CD4-positive, alpha-beta T cell treated with Interleukin-17A for 1 hour (primary cell): ENCODE results near the gene CDH11.

Source experiments
- DNase-seq: peaks from one replicate; pipeline ENCODE4 v3.0.0-alpha.2; 2020

The CDH11 gene, protein sequence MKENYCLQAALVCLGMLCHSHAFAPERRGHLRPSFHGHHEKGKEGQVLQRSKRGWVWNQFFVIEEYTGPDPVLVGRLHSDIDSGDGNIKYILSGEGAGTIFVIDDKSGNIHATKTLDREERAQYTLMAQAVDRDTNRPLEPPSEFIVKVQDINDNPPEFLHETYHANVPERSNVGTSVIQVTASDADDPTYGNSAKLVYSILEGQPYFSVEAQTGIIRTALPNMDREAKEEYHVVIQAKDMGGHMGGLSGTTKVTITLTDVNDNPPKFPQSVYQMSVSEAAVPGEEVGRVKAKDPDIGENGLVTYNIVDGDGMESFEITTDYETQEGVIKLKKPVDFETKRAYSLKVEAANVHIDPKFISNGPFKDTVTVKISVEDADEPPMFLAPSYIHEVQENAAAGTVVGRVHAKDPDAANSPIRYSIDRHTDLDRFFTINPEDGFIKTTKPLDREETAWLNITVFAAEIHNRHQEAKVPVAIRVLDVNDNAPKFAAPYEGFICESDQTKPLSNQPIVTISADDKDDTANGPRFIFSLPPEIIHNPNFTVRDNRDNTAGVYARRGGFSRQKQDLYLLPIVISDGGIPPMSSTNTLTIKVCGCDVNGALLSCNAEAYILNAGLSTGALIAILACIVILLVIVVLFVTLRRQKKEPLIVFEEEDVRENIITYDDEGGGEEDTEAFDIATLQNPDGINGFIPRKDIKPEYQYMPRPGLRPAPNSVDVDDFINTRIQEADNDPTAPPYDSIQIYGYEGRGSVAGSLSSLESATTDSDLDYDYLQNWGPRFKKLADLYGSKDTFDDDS

DNA sequence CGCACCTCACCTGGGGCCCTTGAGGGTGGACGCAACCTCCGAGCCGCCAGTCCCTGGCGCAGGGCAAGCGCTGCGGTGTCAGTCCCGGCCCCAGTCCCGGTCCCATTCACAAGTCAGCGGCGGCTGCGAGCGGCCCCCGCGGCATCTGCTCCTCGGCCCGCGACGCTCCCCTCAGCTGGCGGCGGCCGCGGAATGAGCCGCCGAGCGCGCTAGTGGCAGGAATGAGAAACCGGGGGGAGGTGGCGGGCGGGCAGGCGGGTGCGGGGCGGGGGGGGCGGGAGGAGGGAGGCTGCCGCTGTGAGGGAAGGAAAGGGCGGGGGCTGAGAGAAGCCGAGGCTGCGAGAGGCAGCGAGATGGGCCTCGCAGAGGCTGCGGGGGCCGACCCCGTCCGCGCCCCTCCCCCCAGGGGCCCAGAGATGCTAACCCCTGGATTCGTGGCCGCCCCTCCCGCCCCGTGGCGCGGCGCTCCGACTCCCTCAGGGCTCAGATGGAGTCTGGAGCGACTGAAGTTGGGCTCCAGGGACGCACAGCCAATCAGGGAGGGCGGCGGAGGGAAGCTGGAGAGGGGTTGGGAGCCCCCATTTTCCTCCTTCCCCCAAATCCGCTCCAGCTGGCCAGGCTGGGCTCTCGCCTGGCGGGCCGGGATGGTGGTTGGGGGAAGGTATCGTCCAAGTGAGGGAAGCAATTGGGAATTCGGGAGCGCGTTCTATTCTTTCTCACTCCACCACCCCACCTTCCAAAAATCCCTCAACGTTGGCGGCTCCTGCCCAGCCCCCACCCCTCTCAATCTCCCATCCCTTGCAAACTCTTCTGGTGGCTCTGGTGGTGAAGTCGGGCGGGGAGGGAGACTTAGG is at the start of gene CDH11:
CDH11 (minus strand) TSS at position 194 of the 854 bp plus-strand sequence. CDS start 117,194 bp downstream, outside the sequence.
- DNase-seq, result no peak

DNA sequence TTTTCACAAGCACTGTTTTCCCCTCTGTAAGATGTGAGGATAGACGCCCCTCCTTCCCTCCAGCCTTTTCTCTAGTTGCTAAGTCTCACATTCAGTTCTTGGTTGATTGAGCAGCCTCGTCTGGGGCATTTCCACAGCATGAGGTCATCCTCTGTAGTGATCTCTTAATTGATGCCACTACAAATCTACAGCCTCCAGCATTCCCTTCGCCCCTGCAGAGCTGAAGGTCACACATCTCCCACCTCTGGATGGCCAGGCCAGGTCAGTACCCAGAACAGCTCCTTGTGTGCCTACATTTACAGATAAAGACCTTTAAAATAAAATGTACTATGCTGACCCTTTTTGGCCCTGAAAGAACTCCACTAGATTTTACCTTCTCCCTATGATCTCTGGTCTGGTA is 32.5 kb upstream of the CDH11 start:
- no peak for DNase-seq

DNA sequence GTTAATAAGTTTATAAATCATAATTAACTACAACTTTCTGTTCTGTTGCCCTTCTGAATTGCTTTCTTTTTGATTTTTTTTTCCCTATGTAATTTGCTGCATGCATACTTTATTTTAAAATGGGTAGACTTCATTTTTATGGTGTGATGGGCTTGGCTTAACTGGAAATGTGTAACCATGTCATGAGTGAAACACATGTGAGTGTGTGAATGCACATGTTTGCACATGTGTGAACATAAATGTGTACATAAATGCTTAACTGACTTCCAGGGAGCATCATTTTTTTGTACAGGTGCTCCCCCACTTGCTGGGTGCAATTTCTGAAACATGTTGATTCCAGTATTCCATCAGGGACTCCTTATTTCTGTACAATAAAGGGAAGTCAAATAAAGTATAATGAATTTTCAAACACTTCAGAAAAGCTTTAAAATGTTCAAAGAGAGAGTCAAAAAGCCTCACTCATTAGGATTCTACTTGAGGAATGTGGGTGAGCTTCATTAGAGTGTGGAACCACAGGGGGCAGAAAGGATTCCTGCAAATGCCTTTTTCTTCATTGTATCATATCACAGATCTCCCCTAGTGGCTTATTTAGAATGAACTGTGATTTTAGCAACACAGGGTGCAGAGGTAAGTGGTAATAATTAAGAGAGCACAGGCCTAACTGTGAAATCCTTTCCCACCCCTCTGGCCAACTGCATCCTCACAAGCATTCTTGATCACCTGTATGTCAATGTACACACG is 31.7 kb upstream of the CDH11 start:
- no peak for DNase-seq

DNA sequence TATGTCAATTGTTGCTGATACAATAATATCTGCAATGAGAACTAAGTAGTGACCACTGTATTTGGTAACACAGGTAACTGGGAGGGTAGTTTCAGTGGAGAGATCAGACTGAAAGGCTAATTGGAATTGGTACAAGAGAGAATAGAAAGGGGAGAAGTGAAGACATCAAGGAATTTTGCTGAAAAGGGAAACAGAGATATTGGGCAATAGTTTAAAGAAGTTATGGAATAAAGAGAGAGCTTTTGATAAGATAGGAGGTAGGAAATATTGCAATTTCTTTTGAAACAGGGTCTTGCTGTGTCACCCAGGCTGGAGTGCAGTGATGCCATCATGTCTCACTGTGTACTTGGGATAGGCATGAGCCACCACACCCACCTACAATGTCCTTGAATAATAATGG is 26.9 kb upstream of the CDH11 start:
- DNase-seq, result no peak

DNA sequence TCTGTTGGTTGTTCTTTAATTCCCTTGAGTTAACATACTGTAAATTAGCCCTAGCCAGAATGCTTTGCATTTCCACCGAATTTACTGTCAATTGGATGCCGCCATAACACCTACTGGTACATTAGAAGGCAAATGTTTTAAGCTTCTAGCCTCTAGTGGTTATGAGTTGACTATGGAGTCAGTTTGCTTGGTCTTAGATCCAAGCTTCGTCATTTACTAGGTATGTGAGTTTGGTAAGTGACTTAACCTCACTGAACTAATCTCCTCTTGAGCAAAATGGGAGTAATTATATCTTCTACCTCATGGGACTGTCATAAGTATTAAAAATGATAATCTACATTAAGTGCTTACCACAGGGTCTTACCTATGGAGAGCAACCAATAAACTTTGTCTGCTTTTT is 20.4 kb upstream of the CDH11 start:
- no peak for DNase-seq

DNA sequence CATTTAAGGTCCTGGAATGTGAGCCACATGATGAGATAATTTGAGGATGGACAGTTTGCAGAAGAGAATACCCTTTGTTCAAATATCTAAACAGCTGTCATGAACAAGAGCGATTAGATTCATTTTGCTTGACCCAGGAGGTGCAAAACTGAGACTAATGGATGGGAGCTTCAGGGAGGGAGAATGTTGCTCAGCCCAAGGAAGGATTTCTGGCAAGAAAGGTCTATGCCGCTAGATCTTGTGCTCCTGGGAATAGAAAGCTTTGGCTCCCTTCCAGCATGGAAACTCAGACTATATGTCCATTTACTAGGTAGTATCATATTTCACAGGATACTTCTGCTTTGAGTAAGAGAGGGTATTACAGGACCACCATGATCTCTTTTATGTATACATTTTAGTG is 14.8 kb upstream of the CDH11 start:
- DNase-seq, result no peak

DNA sequence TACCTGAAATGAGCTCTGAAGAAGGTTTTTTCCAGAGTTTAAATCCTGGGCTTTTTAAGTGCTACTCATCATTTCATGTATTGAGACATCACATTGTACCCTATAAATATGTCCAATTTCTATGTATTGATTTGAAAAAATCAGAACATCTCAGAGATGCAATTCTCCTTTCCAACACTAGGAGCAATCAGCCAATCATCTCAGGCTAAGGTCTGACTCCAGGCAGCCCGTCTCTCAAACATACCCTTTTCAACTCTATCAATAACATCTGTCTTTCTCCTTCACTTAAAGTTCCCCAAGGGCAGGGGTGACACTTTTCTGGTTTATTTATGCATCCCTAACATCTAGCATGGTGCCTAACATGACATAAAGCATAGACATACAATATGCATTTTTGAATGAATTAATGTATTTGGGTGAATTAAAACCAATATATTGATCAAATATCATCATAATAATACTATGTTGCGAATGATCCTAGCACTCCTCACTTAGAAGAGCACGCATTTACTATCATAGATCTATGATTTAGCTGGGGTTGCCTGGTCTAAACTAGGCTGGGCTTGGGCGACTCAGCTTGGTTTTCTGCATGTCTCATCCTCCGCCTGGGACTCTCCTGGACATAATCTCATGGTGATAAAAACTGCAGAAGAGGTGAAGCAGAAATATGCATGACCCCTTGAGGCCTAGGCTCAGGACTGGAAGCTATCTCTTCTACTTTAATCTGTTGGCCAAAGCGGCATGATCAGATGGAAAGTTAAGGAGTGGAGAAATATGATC is 5.2 kb upstream of the CDH11 start:
- no peak for DNase-seq

DNA sequence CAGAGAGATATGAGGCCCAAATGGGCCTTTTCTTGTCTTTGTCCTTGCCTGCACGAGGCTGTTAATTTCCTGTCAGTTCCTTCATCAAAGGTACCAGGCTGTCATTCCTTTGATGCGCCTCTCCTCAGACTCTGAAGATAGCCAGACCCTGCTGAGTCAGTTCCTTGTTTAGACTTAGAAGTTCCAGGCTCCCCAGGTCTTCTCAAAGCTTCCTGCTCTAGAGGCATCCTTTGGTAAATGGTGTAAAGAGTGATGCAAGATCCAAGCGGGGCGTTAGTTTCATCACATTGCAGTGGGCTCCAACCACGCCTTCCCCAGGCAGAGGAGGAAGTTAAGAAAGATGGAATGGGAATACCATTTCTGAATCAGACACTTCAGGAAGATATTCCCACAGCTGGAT is 4.0 kb upstream of the CDH11 start:
- no peak for DNase-seq

DNA sequence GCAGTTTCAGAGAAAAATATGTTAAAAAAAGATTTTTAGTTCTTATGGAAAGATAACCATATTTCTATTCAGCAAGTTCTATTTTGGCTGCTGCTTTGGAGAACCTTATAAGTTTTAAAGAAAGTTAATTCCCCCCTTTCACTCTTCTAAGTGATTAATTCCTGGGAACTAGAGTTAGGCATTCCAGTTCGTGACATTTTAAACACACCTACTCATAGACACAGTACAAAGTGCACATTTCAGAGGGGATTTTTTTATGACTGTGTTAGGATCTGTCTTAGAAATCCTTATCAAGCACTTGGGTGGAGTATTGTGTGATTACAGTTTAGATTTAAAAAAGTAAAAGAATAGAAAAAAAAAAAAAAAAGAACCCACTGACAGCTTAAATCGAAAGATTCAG is 3.5 kb upstream of the CDH11 start:
- no peak for DNase-seq

DNA sequence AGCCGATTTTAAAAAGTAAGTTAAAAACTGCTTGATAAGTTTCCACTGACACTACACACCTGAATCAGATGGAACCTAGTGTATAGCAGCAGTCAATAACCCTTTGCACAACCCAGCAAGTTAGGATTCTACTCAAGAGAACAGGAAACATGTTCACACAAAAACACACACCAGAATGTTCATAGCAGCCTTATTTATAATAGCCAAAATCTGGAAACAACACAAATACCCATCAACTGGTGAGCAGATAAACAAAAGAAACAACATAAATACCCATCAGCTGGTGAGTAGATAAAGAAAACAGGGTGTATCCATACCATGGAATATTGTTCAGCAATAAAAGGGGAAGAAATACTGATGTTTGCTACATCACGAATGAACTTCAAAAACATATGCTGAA is 2.7 kb upstream of the CDH11 start:
- no peak for DNase-seq

DNA sequence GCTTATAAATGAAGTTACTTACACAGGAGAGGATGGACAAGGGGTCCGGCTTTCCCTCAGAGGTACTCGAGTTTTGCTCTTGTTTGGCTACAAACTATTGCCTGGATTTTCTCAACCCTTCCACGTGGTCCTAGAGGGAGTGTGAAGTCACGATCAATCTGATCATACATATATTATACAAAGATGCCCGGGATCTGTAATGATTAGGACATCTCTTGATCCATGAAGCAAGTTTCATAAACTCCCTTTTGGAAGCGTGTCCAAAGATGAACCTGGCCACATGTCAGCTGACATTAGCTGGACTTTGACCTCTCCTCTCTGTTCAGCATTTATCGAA is 2.3 kb upstream of the CDH11 start:
- DNase-seq, result no peak

DNA sequence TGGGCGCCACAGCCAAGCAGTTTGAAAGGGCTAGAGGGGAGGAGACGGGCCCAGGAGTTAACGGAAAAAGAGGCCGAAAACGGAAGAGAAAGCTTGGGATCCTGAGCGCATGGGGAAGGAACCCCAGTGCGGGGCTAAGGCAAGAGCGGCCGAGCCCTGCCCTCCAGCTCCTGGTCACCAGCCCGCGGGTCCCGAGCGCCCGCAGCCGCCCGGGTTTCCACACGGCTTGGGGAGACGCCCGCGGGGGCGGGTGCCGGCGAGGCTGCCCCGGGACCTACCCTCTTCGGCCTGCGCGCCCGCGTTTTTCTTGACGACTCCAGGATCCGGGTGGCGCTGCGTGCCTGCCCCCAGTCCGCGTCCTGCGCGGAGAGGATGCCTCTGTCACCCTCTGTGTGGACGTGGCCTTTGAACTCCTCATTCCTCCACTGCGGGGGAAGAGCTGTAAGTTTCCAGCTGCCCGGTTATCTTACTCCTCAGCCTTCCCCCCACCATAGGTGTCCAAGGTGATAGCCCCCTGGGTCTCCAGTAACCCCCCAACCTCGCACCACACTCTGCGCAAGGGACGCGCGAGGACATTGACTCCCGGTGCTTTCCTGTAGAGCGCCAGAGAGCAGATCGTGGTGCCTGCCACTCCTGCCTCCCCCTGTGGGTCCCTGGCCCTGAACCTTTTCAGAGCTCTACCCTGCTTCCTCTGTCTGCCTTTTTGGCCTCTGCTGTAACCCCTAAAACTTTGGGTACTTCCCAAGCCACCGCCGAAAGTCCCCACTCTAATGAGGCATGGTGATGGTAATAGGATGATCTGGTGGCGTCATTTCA is 1.7 kb upstream of the CDH11 start:
- no peak for DNase-seq

DNA sequence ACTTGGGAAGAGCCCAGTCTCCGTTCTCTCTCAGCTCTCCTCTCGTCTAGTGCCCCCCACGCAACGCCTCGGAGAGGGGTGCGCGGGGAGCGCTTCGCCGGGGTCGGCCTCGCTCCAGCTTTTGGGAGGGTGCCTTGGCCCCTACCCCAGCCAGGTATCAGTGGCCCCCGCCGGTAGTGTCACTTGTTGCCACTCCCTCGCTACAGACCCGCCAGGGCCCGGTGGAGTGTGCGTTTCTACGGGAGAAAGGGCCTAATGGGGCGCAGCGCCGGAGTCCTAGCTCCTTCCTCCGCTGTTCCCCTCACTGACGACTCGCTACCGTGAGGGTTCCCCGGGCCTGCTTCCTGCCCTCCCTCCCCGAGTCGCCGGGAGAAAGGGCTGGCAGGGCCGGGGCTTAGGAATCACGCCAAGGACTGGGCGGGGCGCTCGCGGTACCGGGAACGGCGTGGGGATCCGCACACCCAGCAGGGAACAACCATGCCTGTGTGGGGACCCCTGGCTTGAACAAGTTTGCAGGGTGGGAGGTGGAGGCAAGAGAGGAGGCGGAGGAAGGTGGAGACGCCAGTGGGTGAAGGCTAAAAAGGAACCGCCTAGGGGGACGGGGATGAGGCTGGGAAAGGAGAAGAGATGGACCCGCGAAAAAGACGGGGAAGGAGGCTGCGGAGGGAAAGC is 997 bp upstream of the CDH11 start:
- DNase-seq, result no peak

DNA sequence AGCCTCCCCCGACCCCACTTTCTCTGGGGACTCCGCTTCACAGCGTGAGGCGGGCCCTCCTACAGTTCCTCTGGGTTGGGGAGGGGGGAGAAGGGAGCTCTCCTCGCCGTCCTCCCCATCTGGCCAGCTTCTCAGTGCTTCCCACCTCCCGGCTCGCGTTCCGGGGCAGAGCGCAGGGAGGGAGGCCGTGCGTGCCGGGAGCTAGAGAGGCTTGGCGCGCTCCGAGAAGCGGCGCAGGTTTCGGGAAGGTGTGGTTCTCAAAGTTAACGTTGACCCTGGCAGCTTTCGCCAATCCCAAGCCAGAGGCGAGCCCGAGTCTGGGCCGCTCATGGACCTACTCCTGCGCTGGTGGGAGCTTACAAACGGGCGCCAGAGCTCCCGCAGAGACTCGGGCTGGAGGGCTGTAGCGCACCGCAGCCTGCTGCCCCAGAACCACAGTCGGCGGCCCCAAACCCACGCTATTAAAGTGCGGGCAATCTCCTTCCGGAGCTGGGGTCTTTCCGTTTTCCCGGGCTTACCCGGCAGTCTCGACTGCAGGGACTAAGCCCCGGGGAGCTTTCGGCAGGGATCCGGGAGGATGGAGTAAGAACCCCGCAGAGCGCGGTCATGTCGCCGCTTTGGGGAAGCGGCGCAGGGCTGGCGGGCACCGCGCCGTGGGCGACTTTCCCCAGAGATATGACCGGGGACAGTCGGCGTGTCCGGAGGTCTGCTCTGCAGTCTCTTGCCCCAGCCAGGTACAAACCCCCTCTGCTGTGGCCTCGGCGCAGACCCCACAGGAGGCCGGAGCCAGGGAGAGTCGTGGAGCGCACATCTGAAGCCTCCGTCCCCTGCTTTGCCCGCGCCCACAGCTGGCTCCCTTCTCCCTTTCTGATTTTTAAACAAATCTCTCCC is 787 bp downstream of the CDH11 start:
- DNase-seq, result no peak

DNA sequence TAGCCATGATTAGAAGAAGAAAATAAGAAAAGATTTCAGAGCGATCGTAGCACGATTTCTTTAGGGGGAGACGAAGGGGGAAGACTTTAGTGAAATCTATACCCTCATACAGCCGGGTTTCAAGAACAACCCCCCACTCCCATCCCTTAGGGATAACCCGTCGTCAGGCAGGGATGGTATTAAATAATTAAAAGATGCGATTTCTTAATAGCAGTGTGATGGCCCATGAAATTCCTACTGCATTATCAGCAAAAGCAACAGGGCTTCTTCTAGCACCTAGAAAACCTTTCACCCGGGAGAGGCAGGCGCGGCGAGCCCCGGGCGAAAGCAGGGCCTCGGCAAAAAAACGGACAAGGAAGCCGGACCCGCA is 1.4 kb downstream of the CDH11 start:
- no peak for DNase-seq

DNA sequence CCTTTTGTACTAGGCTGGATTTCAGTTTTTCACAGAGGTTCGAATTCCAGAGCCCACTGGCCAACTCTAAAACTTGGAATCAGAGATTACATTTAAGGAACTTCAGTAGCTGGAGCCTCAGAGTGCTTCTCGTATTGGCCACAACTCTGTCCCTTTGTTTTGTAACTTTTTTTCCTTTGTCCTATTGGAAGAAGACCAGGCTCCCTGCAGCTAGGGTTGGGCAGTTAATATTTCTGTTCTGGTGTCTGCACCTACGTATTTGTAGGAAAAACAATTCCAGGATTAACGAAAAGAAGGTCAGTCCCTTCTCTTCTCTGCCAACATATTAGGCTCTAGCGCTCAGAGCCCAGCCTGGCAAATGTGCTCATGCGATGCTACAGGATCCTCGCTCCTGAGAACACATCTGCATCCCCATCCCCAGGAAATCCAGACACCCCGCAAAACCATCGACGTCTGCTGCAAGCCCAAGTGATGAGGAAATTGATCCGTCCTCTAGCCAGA is 1.9 kb downstream of the CDH11 start:
- no peak for DNase-seq

DNA sequence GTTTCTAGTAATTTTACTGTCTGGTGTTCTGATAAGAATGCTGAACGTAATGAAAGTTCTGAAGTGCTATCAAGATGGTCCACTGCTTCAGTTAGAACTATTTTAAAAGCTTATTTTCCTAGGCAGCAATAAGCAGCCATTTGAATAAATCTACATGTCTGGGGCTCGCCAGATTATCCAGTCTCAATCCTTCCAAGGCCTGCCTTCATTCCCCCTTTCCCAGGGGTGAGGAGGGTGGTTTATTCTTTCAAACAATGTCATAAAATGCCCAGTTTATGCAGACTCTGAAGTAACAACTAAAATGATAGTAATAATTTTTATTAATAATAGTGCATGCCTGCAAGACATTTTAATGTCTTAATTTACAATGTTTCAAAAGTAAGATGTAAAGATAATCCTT is 2.4 kb downstream of the CDH11 start:
- DNase-seq, result no peak

DNA sequence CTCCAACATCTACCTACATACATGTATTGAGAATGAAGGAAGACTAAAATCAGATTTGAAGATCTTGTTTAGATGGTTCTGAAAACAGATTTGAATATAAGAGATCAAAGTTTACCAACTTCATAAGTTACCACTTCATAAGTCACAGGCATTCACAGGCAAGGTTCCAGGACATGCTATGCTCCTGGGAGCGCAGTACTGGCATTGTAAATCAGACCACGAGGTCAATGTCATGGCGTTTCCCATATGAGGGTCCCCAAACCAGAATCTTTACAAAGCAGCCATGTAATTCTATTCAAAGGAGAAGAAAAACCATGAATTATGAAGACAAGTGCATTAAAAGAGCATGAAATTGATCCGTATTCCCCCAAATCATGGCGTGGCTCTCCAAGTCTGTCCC is 3.0 kb downstream of the CDH11 start:
- DNase-seq, result no peak

DNA sequence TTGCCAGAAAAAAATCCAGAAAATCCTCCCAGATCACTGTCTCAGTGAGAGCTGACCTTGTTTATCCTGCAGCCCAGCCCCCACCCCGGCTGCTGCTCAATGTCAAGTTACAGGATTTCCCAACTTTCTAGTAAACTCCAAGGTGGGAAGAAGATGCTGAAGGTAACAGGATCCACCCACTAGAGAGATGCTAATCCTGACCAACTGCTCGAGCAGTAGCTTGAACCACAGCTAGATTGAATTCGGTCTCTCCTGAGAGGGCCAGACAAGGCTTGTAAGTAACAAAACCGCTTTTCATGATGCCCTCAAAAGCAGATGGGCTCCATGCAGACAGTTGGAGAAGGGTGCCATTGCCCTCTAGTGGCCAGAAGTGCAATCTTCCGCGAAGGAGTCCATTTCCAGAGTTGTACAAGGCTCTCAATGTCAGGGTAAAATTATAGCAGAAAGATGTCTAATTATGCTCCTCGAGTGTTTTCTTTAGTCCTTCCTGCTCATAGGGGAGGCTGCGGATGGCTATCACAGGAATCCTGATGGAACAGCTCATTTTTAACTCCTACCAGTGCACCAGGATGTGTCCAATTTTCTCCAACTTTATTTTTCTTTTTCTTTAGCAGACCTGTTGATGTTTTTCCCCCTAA is 3.9 kb downstream of the CDH11 start:
- peak; percentile 25 for DNase-seq
